Endothelial cell (in vitro differentiated cells): ENCODE measurements around the gene MGAT1. TPM values are rescaled to one million over a fixed set of nuclear protein-coding genes. Genes with fewer than 3 reads are reported as not detected.

ENCODE experiments used
- DNase-seq: peaks from one replicate; pipeline ENCODE4 v3.0.0; 2021; ENCODE audit warnings: low spot score
- H3K27ac Mint-ChIP-seq: one replicate; pipeline ENCODE4 v1.8.0; 2021; ENCODE audit warnings: mixed read lengths, inconsistent platforms; ENCODE audit not compliant: unreplicated experiment
- H3K27me3 Mint-ChIP-seq: one replicate; pipeline ENCODE4 v1.8.0; 2021; ENCODE audit warnings: mild to moderate bottlenecking, moderate library complexity, mixed read lengths, inconsistent platforms; ENCODE audit not compliant: unreplicated experiment
- H3K36me3 Mint-ChIP-seq: one replicate; pipeline ENCODE4 v1.8.0; 2021; ENCODE audit warnings: mild to moderate bottlenecking, low read depth, mixed read lengths, inconsistent platforms; ENCODE audit not compliant: unreplicated experiment
- H3K4me1 Mint-ChIP-seq: one replicate; pipeline ENCODE4 v1.8.0; 2021; ENCODE audit warnings: mild to moderate bottlenecking, mixed read lengths, inconsistent platforms; ENCODE audit not compliant: unreplicated experiment
- H3K4me3 Mint-ChIP-seq: one replicate; pipeline ENCODE4 v1.8.0; 2021; ENCODE audit warnings: mild to moderate bottlenecking, mixed read lengths, inconsistent platforms; ENCODE audit not compliant: unreplicated experiment
- H3K9me3 Mint-ChIP-seq: one replicate; pipeline ENCODE4 v1.8.0; 2021; ENCODE audit warnings: mixed read lengths, inconsistent platforms; ENCODE audit not compliant: unreplicated experiment
- total RNA-seq: library from RNA; stranded (reverse); fragmentation: NEBNext Ultra II Directional; extraction: Animal tissue kit (Norgen Biotek cat#: 25700); gene quantifications from one replicate; pipeline ENCODE4 v1.2.1, GENCODE V29; 2021; ENCODE audit not compliant: unreplicated experiment
- TF ChIP-seq, protein P1 (sequence below): fragments of 200-600 bp; sonication (generic); IDR thresholded peaks from one replicate; pipeline ENCODE4 v1.5.0; 2021; ENCODE audit warnings: antibody characterized with exemption; ENCODE audit not compliant: unreplicated experiment

Gene MGAT1
- total RNA-seq, 1 donor from 2014 or later: 115 TPM

DNA sequence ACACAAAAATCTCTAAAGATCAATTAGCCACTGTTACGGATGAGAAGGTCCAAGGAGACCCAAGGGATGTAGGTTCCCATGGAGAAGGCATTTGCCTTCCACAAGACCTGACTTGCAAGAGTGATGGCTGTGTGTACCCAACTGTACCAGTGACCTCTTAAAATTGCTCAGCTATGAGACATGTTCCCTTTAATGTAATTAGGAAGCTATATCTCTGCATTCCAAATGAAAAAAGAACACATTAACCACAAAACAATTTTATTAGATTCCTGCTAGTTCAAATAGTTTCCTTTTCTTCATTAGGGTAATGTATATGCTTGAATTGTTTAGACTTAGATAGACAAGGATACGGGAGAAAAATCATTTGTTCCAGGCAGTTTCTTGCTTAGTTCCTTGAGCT, 66.1 kb downstream of the MGAT1 start:
- no peaks in the 10 kb centered on the region for H3K9me3 Mint-ChIP-seq
- H3K27me3 Mint-ChIP-seq: peaks cover 4% of the 10 kb centered on the region
- H3K4me3 Mint-ChIP-seq: no peak overlapping the region
- TF ChIP-seq, protein P1, sequence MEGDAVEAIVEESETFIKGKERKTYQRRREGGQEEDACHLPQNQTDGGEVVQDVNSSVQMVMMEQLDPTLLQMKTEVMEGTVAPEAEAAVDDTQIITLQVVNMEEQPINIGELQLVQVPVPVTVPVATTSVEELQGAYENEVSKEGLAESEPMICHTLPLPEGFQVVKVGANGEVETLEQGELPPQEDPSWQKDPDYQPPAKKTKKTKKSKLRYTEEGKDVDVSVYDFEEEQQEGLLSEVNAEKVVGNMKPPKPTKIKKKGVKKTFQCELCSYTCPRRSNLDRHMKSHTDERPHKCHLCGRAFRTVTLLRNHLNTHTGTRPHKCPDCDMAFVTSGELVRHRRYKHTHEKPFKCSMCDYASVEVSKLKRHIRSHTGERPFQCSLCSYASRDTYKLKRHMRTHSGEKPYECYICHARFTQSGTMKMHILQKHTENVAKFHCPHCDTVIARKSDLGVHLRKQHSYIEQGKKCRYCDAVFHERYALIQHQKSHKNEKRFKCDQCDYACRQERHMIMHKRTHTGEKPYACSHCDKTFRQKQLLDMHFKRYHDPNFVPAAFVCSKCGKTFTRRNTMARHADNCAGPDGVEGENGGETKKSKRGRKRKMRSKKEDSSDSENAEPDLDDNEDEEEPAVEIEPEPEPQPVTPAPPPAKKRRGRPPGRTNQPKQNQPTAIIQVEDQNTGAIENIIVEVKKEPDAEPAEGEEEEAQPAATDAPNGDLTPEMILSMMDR: no peak
- no peaks in the 10 kb centered on the region for H3K4me1 Mint-ChIP-seq
- no peak overlapping the region for H3K27ac Mint-ChIP-seq
- no peaks in the 10 kb centered on the region for H3K36me3 Mint-ChIP-seq
- no peak for DNase-seq

Other genes starting within 250 kb of the MGAT1 start
- gene SCGB3A1, start 211.3 kb downstream of the MGAT1 start, total RNA-seq: 5.4 TPM
- 541 TPM for gene FLT4, start 153.2 kb downstream of the MGAT1 start, total RNA-seq
- not detected for gene OR2Y1, start 62.7 kb downstream of the MGAT1 start, total RNA-seq
- 30.2 TPM for gene ZFP62, start 58.5 kb upstream of the MGAT1 start, total RNA-seq
- 0.59 TPM for gene BTNL8, start 96.4 kb upstream of the MGAT1 start, total RNA-seq
- 0.36 TPM for gene BTNL3, start 186.0 kb upstream of the MGAT1 start, total RNA-seq
- 24.3 TPM for gene BTNL9, start 237.5 kb upstream of the MGAT1 start, total RNA-seq